Endodermal cell (in vitro differentiated cells): Measurements from ENCODE around the gene BMF. TPM values are rescaled to one million over a fixed set of nuclear protein-coding genes. Genes with fewer than 3 reads are reported as not detected.
A peak's percentile ranks its signal among the peaks of the same experiment; 100 is the strongest.

Experiments
- DNase-seq: peaks from one replicate; pipeline ENCODE4 v3.0.0-alpha.2; 2017
- H3K27ac ChIP-seq: 2 replicates; pipeline ENCODE4 v1.5.1; 2013; ENCODE audit warnings: mild to moderate bottlenecking, low read depth, low read length, moderate library complexity
- H3K27me3 ChIP-seq: 2 replicates; pipeline ENCODE4 v1.6.1; 2013; ENCODE audit warnings: mild to moderate bottlenecking, low read length, moderate library complexity; ENCODE audit not compliant: insufficient read depth, control insufficient read depth, poor library complexity, severe bottlenecking
- H3K36me3 ChIP-seq: 2 replicates; pipeline ENCODE4 v1.7.0; 2013; ENCODE audit warnings: mild to moderate bottlenecking, low read length, moderate library complexity; ENCODE audit not compliant: control insufficient read depth, insufficient read depth
- H3K4me1 ChIP-seq: one replicate; pipeline ENCODE4 v1.7.0; 2013; ENCODE audit warnings: low read length; ENCODE audit not compliant: control insufficient read depth, insufficient read depth
- H3K4me3 ChIP-seq: 2 replicates; pipeline ENCODE4 v1.5.1; 2013; ENCODE audit warnings: mild to moderate bottlenecking, low read length, moderate library complexity
- H3K9ac ChIP-seq: 2 replicates; pipeline ENCODE4 v1.6.1; 2013; ENCODE audit warnings: mild to moderate bottlenecking, low read length, moderate library complexity; ENCODE audit not compliant: poor library complexity, severe bottlenecking; ENCODE audit errors: extremely low read depth
- H3K9me3 ChIP-seq: 2 replicates; pipeline ENCODE4 v1.6.1; 2013; ENCODE audit warnings: mild to moderate bottlenecking, low read length, moderate library complexity; ENCODE audit not compliant: control insufficient read depth
- H3K27ac Mint-ChIP-seq: 2 replicates; pipeline ENCODE4 v1.8.0; 2020; ENCODE audit warnings: mixed read lengths
- H3K27me3 Mint-ChIP-seq: 2 replicates; pipeline ENCODE4 v1.8.0; 2021; ENCODE audit warnings: mild to moderate bottlenecking, mixed read lengths; ENCODE audit not compliant: insufficient read depth
- H3K36me3 Mint-ChIP-seq: 2 replicates; pipeline ENCODE4 v1.8.0; 2020; ENCODE audit warnings: low read depth, mixed read lengths
- H3K4me1 Mint-ChIP-seq: 2 replicates; pipeline ENCODE4 v1.8.0; 2020; ENCODE audit warnings: mixed read lengths
- H3K4me3 Mint-ChIP-seq: 2 replicates; pipeline ENCODE4 v1.8.0; 2020; ENCODE audit warnings: mild to moderate bottlenecking, moderate library complexity, mixed read lengths
- H3K9me3 Mint-ChIP-seq: 2 replicates; pipeline ENCODE4 v1.8.0; 2020; ENCODE audit warnings: mild to moderate bottlenecking, mixed read lengths
- CTCF ChIP-seq: fragments of 200-600 bp; sonication (generic); conservative IDR thresholded peaks from 2 replicates; pipeline ENCODE4 v1.5.0; 2021; ENCODE audit warnings: antibody characterized with exemption, mild to moderate bottlenecking
- WGBS, 2 experiments: methylation state at CpG; one replicate each; pipeline versions ENCODE4 v1.1.5 to v1.1.7; 2013; ENCODE audit warnings: missing lambda C conversion rate in 2 of 2, mixed read lengths in 1 of 2; ENCODE audit not compliant: insufficient coverage in 1 of 2, insufficient read length in 1 of 2; 5-methylcytosine and 5-hydroxymethylcytosine counted together
- total RNA-seq, 2 donors: library from RNA; stranded (reverse); fragmentation: NEBNext Ultra II Directional in 1 of 2; extraction: Animal tissue kit (Norgen Biotek cat#: 25700) in 1 of 2; gene quantifications; 2 replicates in 1 of 2; 3 replicates in 1 of 2; pipeline ENCODE4 v1.2.1, GENCODE V29; 2021

The BMF gene
- total RNA-seq, 2 donors from 2014 or later, result 48.3 to 53.5 TPM

- H3K4me1 Mint-ChIP-seq, result peaks cover 18% of the 10 kb centered on the region
Observed at GRCh38 chr15:40045572-40046217, 63.0 kb downstream of the BMF start.

GRCh38 chr15:40044717-40045571 is 63.7 kb downstream of the BMF start:
- DNase-seq, result peak; percentile 94
- Mint-ChIP-seq H3K36me3 (no peaks in the 10 kb centered on the region), H3K4me1 (peaks cover 18% of the 10 kb centered on the region), H3K9me3 (no peaks in the 10 kb centered on the region), H3K27ac (peak overlapping the region; percentile 64), H3K27me3 (no peaks in the 10 kb centered on the region), H3K4me3 (peak overlapping the region; percentile 50)
- Histone ChIP-seq H3K27me3 (no peaks in the 10 kb centered on the region), H3K9me3 (no peaks in the 10 kb centered on the region), H3K9ac (no peak overlapping the region), H3K27ac (no peak overlapping the region), H3K36me3 (no peaks in the 10 kb centered on the region), H3K4me1 (peaks cover 2% of the 10 kb centered on the region), H3K4me3 (peak overlapping the region; percentile 15)
- peak; percentile 96 for TF ChIP-seq CTCF
- WGBS, 2 experiments, result 13 to 45% methylated on average over 5 to 22 of the region's 22 CpGs

More at GRCh38 chr15:40045572-40046217, 63.0 kb downstream of the BMF start:
- H3K9me3 ChIP-seq, result no peaks in the 10 kb centered on the region
- no peak for TF ChIP-seq CTCF
- H3K27ac ChIP-seq, result no peak overlapping the region
- peaks cover 2% of the 10 kb centered on the region for H3K4me1 ChIP-seq
- Mint-ChIP-seq H3K36me3 (no peaks in the 10 kb centered on the region), H3K27ac (no peak overlapping the region), H3K4me3 (peak overlapping the region; percentile 50), H3K27me3 (no peaks in the 10 kb centered on the region), H3K9me3 (no peaks in the 10 kb centered on the region)
- no peaks in the 10 kb centered on the region for H3K27me3 ChIP-seq
- H3K9ac ChIP-seq, result no peak overlapping the region
- DNase-seq, result peak; percentile 73
- 65 to 89% methylated on average over 2 to 6 of the region's 6 CpGs for WGBS, 2 experiments
- H3K36me3 ChIP-seq, result no peaks in the 10 kb centered on the region
- H3K4me3 ChIP-seq, result peak overlapping the region; percentile 15

GRCh38 chr15:40043927-40044716 is 64.6 kb downstream of the BMF start:
- H3K4me1 Mint-ChIP-seq, result peaks cover 18% of the 10 kb centered on the region
- Histone ChIP-seq H3K27me3 (no peaks in the 10 kb centered on the region), H3K36me3 (no peaks in the 10 kb centered on the region), H3K27ac (no peak overlapping the region), H3K4me1 (peaks cover 2% of the 10 kb centered on the region), H3K9me3 (no peaks in the 10 kb centered on the region), H3K9ac (no peak overlapping the region), H3K4me3 (no peak overlapping the region)
- WGBS, 2 experiments, result 94 to 95% methylated on average over 4 to 10 of the region's 10 CpGs
- no peaks in the 10 kb centered on the region for H3K36me3 Mint-ChIP-seq
- no peak for DNase-seq
- H3K27ac Mint-ChIP-seq, result no peak overlapping the region
- no peak for TF ChIP-seq CTCF
- no peak overlapping the region for H3K4me3 Mint-ChIP-seq
- no peaks in the 10 kb centered on the region for H3K9me3 Mint-ChIP-seq
- no peaks in the 10 kb centered on the region for H3K27me3 Mint-ChIP-seq
